Stimulated activated CD4-positive, alpha-beta T cell treated with anti-CD3 and anti-CD28 coated beads, Interleukin-12 subunit alpha, Interleukin-12 subunit beta, amount 100 ng/mL, for 24 hours (primary cell): ENCODE results near the gene SPTLC3.

Source experiments
- DNase-seq, 2 experiments: peaks; one replicate each; pipeline ENCODE4 v3.0.0-alpha.2; 2020; ENCODE audit warnings: low read depth in 2 of 2

SPTLC3 gene

GRCh38 chr20:13139459-13140150 lies 130.8 kb downstream of the SPTLC3 start:
- no peak for DNase-seq

- no peak for DNase-seq
Measured at GRCh38 chr20:13140201-13140600, 131.4 kb downstream of the SPTLC3 start.

- no peak for DNase-seq
Measured at GRCh38 chr20:13140775-13141174, 132.0 kb downstream of the SPTLC3 start.

- DNase-seq = no peak
Measured at GRCh38 chr20:13141546-13141945, 132.8 kb downstream of the SPTLC3 start.

- no peak for DNase-seq
Measured at GRCh38 chr20:13142143-13142542, 133.4 kb downstream of the SPTLC3 start.

GRCh38 chr20:13147071-13147963 lies 138.5 kb downstream of the SPTLC3 start:
- DNase-seq = no peak

- DNase-seq = no peak
Measured at GRCh38 chr20:13147971-13148370, 139.2 kb downstream of the SPTLC3 start.

GRCh38 chr20:13148402-13148801 lies 139.6 kb downstream of the SPTLC3 start:
- DNase-seq = no peak

- DNase-seq = no peak
Measured at GRCh38 chr20:13148961-13149360, 140.2 kb downstream of the SPTLC3 start.

GRCh38 chr20:13149371-13150105 lies 140.8 kb downstream of the SPTLC3 start:
- DNase-seq = no peak

- DNase-seq = no peak
Measured at GRCh38 chr20:13158369-13158768, 149.6 kb downstream of the SPTLC3 start.

GRCh38 chr20:13159889-13160288 lies 151.1 kb downstream of the SPTLC3 start:
- DNase-seq = no peak

GRCh38 chr20:13165203-13165602 lies 156.4 kb downstream of the SPTLC3 start:
- DNase-seq = no peak

- DNase-seq = no peak
Measured at GRCh38 chr20:13166011-13166410, 157.2 kb downstream of the SPTLC3 start.

GRCh38 chr20:13166437-13166836 lies 157.7 kb downstream of the SPTLC3 start:
- DNase-seq = no peak

- DNase-seq = no peak
Measured at GRCh38 chr20:13169086-13169485, 160.3 kb downstream of the SPTLC3 start.

GRCh38 chr20:13170771-13171170 lies 162.0 kb downstream of the SPTLC3 start:
- DNase-seq = no peak

- no peak for DNase-seq
Measured at GRCh38 chr20:13173201-13173600, 164.4 kb downstream of the SPTLC3 start.

GRCh38 chr20:13174402-13174801 lies 165.6 kb downstream of the SPTLC3 start:
- DNase-seq = no peak

- no peak for DNase-seq
Measured at GRCh38 chr20:13180986-13181889, 172.5 kb downstream of the SPTLC3 start.

GRCh38 chr20:13183005-13183404 lies 174.2 kb downstream of the SPTLC3 start:
- DNase-seq = no peak
